CD8-positive, alpha-beta memory T cell (primary cell): ENCODE data around the gene NT5C. TPM values are rescaled to one million over a fixed set of nuclear protein-coding genes. Genes with fewer than 3 reads are reported as not detected.
A peak's percentile ranks its signal among the peaks of the same experiment; 100 is the strongest.

Source experiments
- CTCF ChIA-PET: fragments of 350-600 bp; sonication (Branson Sonifier 250); formaldehyde crosslinking; loops from one replicate; lab custom pipeline; 2021; ENCODE audit warnings: antibody characterized with exemption; lab: Charles Lee
- POLR2A ChIA-PET: fragments of 350-600 bp; sonication (Branson Sonifier 250); formaldehyde crosslinking; loops from one replicate; lab custom pipeline; 2021; ENCODE audit warnings: antibody characterized with exemption; lab: Charles Lee
- DNase-seq, 5 donors: peaks; one replicate each; pipeline versions ENCODE4 v3.0.0 to v3.0.0-alpha.2; 2020 to 2022; ENCODE audit warnings: mixed read lengths in 1 of 5
- H3K27ac ChIP-seq: one replicate; pipeline ENCODE4 v1.7.0; 2013; ENCODE audit warnings: low read depth, mild to moderate bottlenecking, low read length, moderate library complexity
- H3K27me3 ChIP-seq: 2 replicates; pipeline ENCODE4 v1.7.0; 2013; ENCODE audit warnings: low read length, mild to moderate bottlenecking; ENCODE audit not compliant: insufficient read depth, poor library complexity, severe bottlenecking
- H3K36me3 ChIP-seq: 2 replicates; pipeline ENCODE4 v1.7.0; 2013; ENCODE audit warnings: mild to moderate bottlenecking, low read length, moderate library complexity; ENCODE audit not compliant: insufficient read depth
- H3K4me1 ChIP-seq: 2 replicates; pipeline ENCODE4 v1.7.0; 2013; ENCODE audit warnings: mild to moderate bottlenecking, low read length, moderate library complexity; ENCODE audit not compliant: insufficient read depth
- H3K4me3 ChIP-seq: 2 replicates; pipeline ENCODE4 v1.7.0; 2013; ENCODE audit warnings: mild to moderate bottlenecking, low read length
- H3K9me3 ChIP-seq: 2 replicates; pipeline ENCODE4 v1.7.0; 2013; ENCODE audit warnings: mild to moderate bottlenecking, low read length
- H3K27ac Mint-ChIP-seq, 8 donors: one replicate each; pipeline ENCODE4 v1.8.0; 2020 to 2021; ENCODE audit warnings: mixed read lengths in 8 of 8, mild to moderate bottlenecking in 6 of 8, inconsistent platforms in 3 of 8, moderate library complexity in 3 of 8
- H3K27me3 Mint-ChIP-seq, 2 donors: one replicate each; pipeline ENCODE4 v1.8.0; 2020 to 2021; ENCODE audit warnings: mixed read lengths in 2 of 2, mild to moderate bottlenecking in 1 of 2, moderate library complexity in 1 of 2
- H3K36me3 Mint-ChIP-seq, 3 donors: one replicate each; pipeline ENCODE4 v1.8.0; 2020 to 2021; ENCODE audit warnings: mixed read lengths in 3 of 3, inconsistent platforms in 1 of 3, mild to moderate bottlenecking in 1 of 3
- H3K4me1 Mint-ChIP-seq, 3 donors: one replicate each; pipeline ENCODE4 v1.8.0; 2020 to 2021; ENCODE audit warnings: mixed read lengths in 3 of 3, inconsistent platforms in 1 of 3, mild to moderate bottlenecking in 1 of 3
- H3K4me3 Mint-ChIP-seq, 7 donors: one replicate each; pipeline ENCODE4 v1.8.0; 2020 to 2021; ENCODE audit warnings: mixed read lengths in 7 of 7, mild to moderate bottlenecking in 6 of 7, moderate library complexity in 4 of 7, inconsistent platforms in 2 of 7
- H3K9me3 Mint-ChIP-seq, 5 donors: one replicate each; pipeline ENCODE4 v1.8.0; 2020 to 2022; ENCODE audit warnings: mixed read lengths in 5 of 5, mild to moderate bottlenecking in 3 of 5, moderate library complexity in 2 of 5, inconsistent platforms in 1 of 5
- polyA plus RNA-seq: library from polyadenylated mRNA; unstranded; fragments of 300-500 nt; fragmentation: Illumina TruSeq; gene quantifications from one replicate; pipeline ENCODE4 v1.2.3, GENCODE V29; 2021
- total RNA-seq, 2 experiments: library from RNA; stranded (reverse); gene quantifications; one replicate each; pipeline ENCODE4 v1.2.3, GENCODE V29; 2021

Gene NT5C
- total and polyA plus RNA-seq, 3 experiments from 2014 or later, result 42.3 to 84.8 (median 75.7) TPM

- Mint-ChIP-seq H3K27ac (peak overlapping the region; percentile 72 to 97 (median 92)), H3K4me3 (peak overlapping the region; percentile 84 to 92 (median 88)), H3K27me3 (no peaks in the 10 kb centered on the region), H3K36me3 (peaks cover 0 to 32% (median 7%) of the 10 kb centered on the region in 3 donors), H3K4me1 (peaks cover 31 to 52% (median 32%) of the 10 kb centered on the region in 3 donors), H3K9me3 (no peaks in the 10 kb centered on the region)
- H3K36me3 ChIP-seq, result no peaks in the 10 kb centered on the region
- H3K9me3 ChIP-seq, result no peaks in the 10 kb centered on the region
- ChIA-PET CTCF (interaction anchor here (0.5 to 10.7 kb wide), 64 partner anchors 12 to 341 kb away, joined by 3 to 194 read pairs (median 5); partner anchors contain the start of genes ATP5PD, GGA3, GRB2 and HID1), POLR2A (interaction anchor here (0.5 to 1.8 kb wide), 13 partner anchors 10 to 665 kb away, joined by 3 to 25 read pairs (median 5); partner anchors contain the start of genes GGA3, JPT1, MRPS7 and SUMO2)
- no peaks in the 10 kb centered on the region for H3K27me3 ChIP-seq
- H3K4me1 ChIP-seq, result peaks cover 20% of the 10 kb centered on the region
- peak overlapping the region; percentile 94 for H3K4me3 ChIP-seq
- H3K27ac ChIP-seq, result peak overlapping the region; percentile 64
- no peak for DNase-seq
Measured at GRCh38 chr17:75114552-75115314, 16.8 kb downstream of the NT5C start.

- Histone ChIP-seq H3K36me3 (no peaks in the 10 kb centered on the region), H3K27ac (peak overlapping the region; percentile 64), H3K27me3 (no peaks in the 10 kb centered on the region), H3K4me3 (peak overlapping the region; percentile 94), H3K4me1 (peaks cover 24% of the 10 kb centered on the region), H3K9me3 (no peaks in the 10 kb centered on the region)
- Mint-ChIP-seq H3K9me3 (no peaks in the 10 kb centered on the region), H3K27ac (peak overlapping the region; percentile 72 to 97 (median 88)), H3K4me1 (peaks cover 32 to 54% (median 33%) of the 10 kb centered on the region in 3 donors), H3K27me3 (no peaks in the 10 kb centered on the region), H3K4me3 (peak overlapping the region; percentile 84 to 92 (median 88)), H3K36me3 (peaks cover 0 to 30% (median 7%) of the 10 kb centered on the region in 3 donors)
- ChIA-PET POLR2A (interaction anchor here (0.6 to 1.8 kb wide), 13 partner anchors 10 to 666 kb away, joined by 3 to 25 read pairs (median 6); partner anchors contain the start of genes GGA3, JPT1, MIF4GD and MRPS7), CTCF (interaction anchor here (0.5 to 10.7 kb wide), 69 partner anchors 11 to 342 kb away, joined by 3 to 194 read pairs (median 5); partner anchors contain the start of genes ATP5PD, GGA3, GRB2 and HID1)
- peak; percentile 84 to 92 (median 85) for DNase-seq
Measured at GRCh38 chr17:75113798-75114551, 17.6 kb downstream of the NT5C start.

GRCh38 chr17:75111777-75112335 lies 19.7 kb downstream of the NT5C start:
- H3K4me3 Mint-ChIP-seq, result peak overlapping the region; percentile 54 to 91 (median 71)
- ChIA-PET CTCF (interaction anchor here (0.6 to 10.7 kb wide), 13 partner anchors 9 to 300 kb away, joined by 3 to 194 read pairs (median 4); partner anchors contain the start of genes NT5C and NUP85), POLR2A (interaction anchor here (0.7 to 1.0 kb wide), 2 partner anchors 34 to 90 kb away, joined by 3 read pairs; no protein-coding TSS in a partner anchor)
- no peak overlapping the region for H3K27ac ChIP-seq
- H3K4me1 Mint-ChIP-seq, result peaks cover 37 to 54% (median 41%) of the 10 kb centered on the region in 3 donors
- DNase-seq, result no peak
- H3K27me3 ChIP-seq, result no peaks in the 10 kb centered on the region
- H3K36me3 Mint-ChIP-seq, result peaks cover 0 to 21% (median 7%) of the 10 kb centered on the region in 3 donors
- peak overlapping the region; percentile 20 to 82 (median 35) for H3K27ac Mint-ChIP-seq
- H3K4me1 ChIP-seq, result peaks cover 29% of the 10 kb centered on the region
- H3K9me3 ChIP-seq, result no peaks in the 10 kb centered on the region
- no peaks in the 10 kb centered on the region for H3K9me3 Mint-ChIP-seq
- no peaks in the 10 kb centered on the region for H3K36me3 ChIP-seq
- no peaks in the 10 kb centered on the region for H3K27me3 Mint-ChIP-seq
- H3K4me3 ChIP-seq, result no peak overlapping the region

- peak overlapping the region; percentile 77 to 96 (median 91) for H3K27ac Mint-ChIP-seq
- peak overlapping the region; percentile 93 for H3K4me3 ChIP-seq
- H3K9me3 ChIP-seq, result no peaks in the 10 kb centered on the region
- peak overlapping the region; percentile 59 for H3K27ac ChIP-seq
- H3K9me3 Mint-ChIP-seq, result no peaks in the 10 kb centered on the region
- no peaks in the 10 kb centered on the region for H3K27me3 Mint-ChIP-seq
- H3K4me1 ChIP-seq, result peaks cover 29% of the 10 kb centered on the region
- H3K36me3 Mint-ChIP-seq, result peaks cover 0 to 21% (median 7%) of the 10 kb centered on the region in 3 donors
- no peaks in the 10 kb centered on the region for H3K27me3 ChIP-seq
- H3K4me1 Mint-ChIP-seq, result peaks cover 34 to 47% (median 41%) of the 10 kb centered on the region in 3 donors
- ChIA-PET POLR2A (interaction anchor here (0.6 to 2.0 kb wide), 10 partner anchors 14 to 160 kb away, joined by 3 to 12 read pairs (median 4); partner anchors contain the start of genes MIF4GD, NT5C, SLC16A5 and SUMO2), CTCF (interaction anchor here (0.6 to 10.7 kb wide), 11 partner anchors 16 to 149 kb away, joined by 3 to 194 read pairs (median 4); partner anchors contain the start of genes MRPL58, NT5C, NUP85 and SLC16A5)
- peak overlapping the region; percentile 87 to 93 (median 91) for H3K4me3 Mint-ChIP-seq
- H3K36me3 ChIP-seq, result no peaks in the 10 kb centered on the region
- peak in 1 of 5 donors; percentile 53 for DNase-seq
Measured at GRCh38 chr17:75110234-75110937, 21.2 kb downstream of the NT5C start.

GRCh38 chr17:75109407-75110233 lies 21.9 kb downstream of the NT5C start, which contains the start of gene ARMC7:
Gene ARMC7 (plus strand): TSS chr17:75109969. CDS start chr17:75110289, 320 bp downstream.
- peak; percentile 86 to 92 (median 88) for DNase-seq
- Mint-ChIP-seq H3K4me3 (peak within 1 kb of the TSS; percentile 87 to 93 (median 91)), H3K36me3 (peaks cover 0 to 19% (median 7%) of the 10 kb centered on the region in 3 donors), H3K27ac (peak within 1 kb of the TSS; percentile 81 to 96 (median 91)), H3K4me1 (peaks cover 29 to 42% (median 36%) of the 10 kb centered on the region in 3 donors), H3K9me3 (no peaks in the 10 kb centered on the region), H3K27me3 (no peaks in the 10 kb centered on the region)
- Histone ChIP-seq H3K27ac (peak within 1 kb of the TSS; percentile 59), H3K9me3 (no peaks in the 10 kb centered on the region), H3K4me3 (peak within 1 kb of the TSS; percentile 93), H3K27me3 (no peaks in the 10 kb centered on the region), H3K36me3 (no peaks in the 10 kb centered on the region), H3K4me1 (peaks cover 28% of the 10 kb centered on the region)
- ChIA-PET CTCF (interaction anchor here (1.0 to 10.7 kb wide), 6 partner anchors 17 to 148 kb away, joined by 3 to 194 read pairs (median 8); partner anchors contain the start of genes NT5C and SLC16A5), POLR2A (interaction anchor here (0.6 to 2.0 kb wide), 9 partner anchors 14 to 161 kb away, joined by 3 to 12 read pairs (median 5); partner anchors contain the start of genes MIF4GD, NT5C, SLC16A5 and SUMO2)

GRCh38 chr17:75109046-75109406 lies 22.5 kb downstream of the NT5C start:
- DNase-seq, result peak in 1 of 5 donors; percentile 33
- Mint-ChIP-seq H3K36me3 (peaks cover 0 to 13% (median 5%) of the 10 kb centered on the region in 3 donors), H3K4me1 (peaks cover 24 to 36% (median 30%) of the 10 kb centered on the region in 3 donors), H3K27ac (peak overlapping the region; percentile 7 to 91 (median 74)), H3K9me3 (no peaks in the 10 kb centered on the region), H3K27me3 (no peaks in the 10 kb centered on the region), H3K4me3 (peak overlapping the region; percentile 87 to 93 (median 91))
- ChIA-PET POLR2A (interaction anchor here (1.0 to 2.0 kb wide), 7 partner anchors 15 to 162 kb away, joined by 3 to 12 read pairs (median 5); partner anchors contain the start of genes MIF4GD, NT5C, SLC16A5 and SUMO2), CTCF (interaction anchor here (1.0 to 10.7 kb wide), 4 partner anchors 18 to 93 kb away, joined by 3 to 194 read pairs (median 78); partner anchors contain the start of gene NT5C)
- no peaks in the 10 kb centered on the region for H3K36me3 ChIP-seq
- H3K27me3 ChIP-seq, result no peaks in the 10 kb centered on the region
- peak overlapping the region; percentile 93 for H3K4me3 ChIP-seq
- H3K4me1 ChIP-seq, result peaks cover 22% of the 10 kb centered on the region
- no peaks in the 10 kb centered on the region for H3K9me3 ChIP-seq
- no peak overlapping the region for H3K27ac ChIP-seq
